Keratinocyte (primary cell): ENCODE results near the gene SYT2. TPM values are rescaled to one million over a fixed set of nuclear protein-coding genes. Genes with fewer than 3 reads are reported as not detected.

Experiments used
- DNase-seq: peaks from one replicate; pipeline ENCODE4 v3.0.0-alpha.2; 2011; ENCODE audit warnings: low read depth, missing footprints, low spot score
- FAIRE-seq: peaks from 2 replicates; lab custom pipeline; 2011; peaks lifted over from hg19 to GRCh38; lab: Jason Lieb, UNC
- H2AFZ ChIP-seq: 2 replicates; pipeline ENCODE4 v1.6.0; 2012; ENCODE audit warnings: low read length, control low read depth, inconsistent platforms; ENCODE audit not compliant: control insufficient read depth
- H3K27ac ChIP-seq: 2 replicates; pipeline ENCODE4 v1.5.1; 2011; ENCODE audit warnings: low read length; ENCODE audit not compliant: control insufficient read depth, insufficient read depth
- H3K27me3 ChIP-seq: 3 replicates; pipeline ENCODE4 v1.6.0; 2011; ENCODE audit warnings: low read length; ENCODE audit not compliant: control insufficient read depth, insufficient read depth; ENCODE audit errors: extremely low read depth
- H3K36me3 ChIP-seq, 2 experiments: 2 replicates in 1 of 2; 3 replicates in 1 of 2; pipeline ENCODE4 v1.5.1; 2011; ENCODE audit warnings: low read length in 2 of 2, mild to moderate bottlenecking in 1 of 2; ENCODE audit not compliant: control insufficient read depth in 2 of 2, insufficient read depth in 2 of 2; ENCODE audit errors: extremely low read depth in 1 of 2
- H3K4me1 ChIP-seq: 3 replicates; pipeline ENCODE4 v1.5.1; 2011; ENCODE audit warnings: low read length; ENCODE audit not compliant: control insufficient read depth, insufficient read depth; ENCODE audit errors: extremely low read depth
- H3K4me2 ChIP-seq: 3 replicates; pipeline ENCODE4 v1.6.0; 2011; ENCODE audit warnings: low read depth, low read length; ENCODE audit not compliant: control insufficient read depth, insufficient read depth; ENCODE audit errors: extremely low read depth
- H3K4me3 ChIP-seq, 3 experiments: fragments of 200-600 bp in 1 of 3; sonication (generic) in 1 of 3; 2 replicates in 2 of 3; 3 replicates in 1 of 3; pipeline ENCODE4 v1.5.1; 2011 to 2016; ENCODE audit warnings: low read length in 3 of 3, mild to moderate bottlenecking in 3 of 3, control low read depth in 2 of 3, inconsistent platforms in 1 of 3, low read depth in 1 of 3, mixed read lengths in 1 of 3, mixed run types in 1 of 3, moderate library complexity in 1 of 3; ENCODE audit not compliant: control insufficient read depth in 2 of 3, insufficient read depth in 2 of 3; ENCODE audit errors: extremely low read depth in 1 of 3
- H3K79me2 ChIP-seq: 2 replicates; pipeline ENCODE4 v1.6.0; 2012; ENCODE audit warnings: low read length; ENCODE audit not compliant: control insufficient read depth, insufficient read depth
- H3K9ac ChIP-seq: 3 replicates; pipeline ENCODE4 v1.6.0; 2011; ENCODE audit warnings: low read length; ENCODE audit not compliant: control insufficient read depth, insufficient read depth; ENCODE audit errors: extremely low read depth
- H3K9me1 ChIP-seq: 3 replicates; pipeline ENCODE4 v1.6.0; 2011; ENCODE audit warnings: low read length; ENCODE audit not compliant: control insufficient read depth, insufficient read depth; ENCODE audit errors: extremely low read depth
- H3K9me3 ChIP-seq: 2 replicates; pipeline ENCODE4 v1.5.1; 2012; ENCODE audit warnings: low read depth, low read length; ENCODE audit not compliant: control insufficient read depth
- H4K20me1 ChIP-seq: 3 replicates; pipeline ENCODE4 v1.6.0; 2011; ENCODE audit warnings: low read length; ENCODE audit not compliant: control insufficient read depth, insufficient read depth; ENCODE audit errors: extremely low read depth
- EZH2 ChIP-seq: IDR thresholded peaks from one replicate; pipeline ENCODE4 v1.6.1; 2012; ENCODE audit warnings: inconsistent platforms, mild to moderate bottlenecking, low read length, moderate library complexity
- dilution Hi-C: fragments of 300-500 bp; cut with MboI; formaldehyde crosslinking; loops from one replicate; pipeline ENCODE4 v1.7.0; 2020; ENCODE audit warnings: low sequenced_read_pairs; ENCODE audit not compliant: extremely low pct_ligation_motif_present
- polyA plus RNA-seq, 5 experiments: library from polyadenylated mRNA; depleted of rRNA in 3 of 5; stranded (reverse) in 3 of 5; stranded (forward) in 1 of 5; unstranded in 1 of 5; fragments of >200 nt; gene quantifications; 1 replicate in 1 of 5; 2 replicates in 3 of 5; 3 replicates in 1 of 5; pipeline versions ENCODE4 v1.2.1 to v1.2.3, GENCODE V29; 2011 to 2012; ENCODE audit warnings: missing spikeins in 2 of 5, low read depth in 1 of 5, low replicate concordance in 1 of 5
- TF ChIP-seq, protein P1 (sequence below), 3 experiments: IDR thresholded peaks in 1 of 3; conservative IDR thresholded peaks in 1 of 3; optimal IDR thresholded peaks in 1 of 3; 2 replicates in 2 of 3; 3 replicates in 1 of 3; pipeline versions ENCODE3 to v1.5.1; 2011; ENCODE audit warnings: low read length in 3 of 3, mild to moderate bottlenecking in 3 of 3, moderate library complexity in 2 of 3, control low read depth in 1 of 3, inconsistent platforms in 1 of 3; ENCODE audit not compliant: insufficient read depth in 2 of 3; ENCODE audit errors: extremely low read depth in 1 of 3

Gene SYT2
- polyA plus RNA-seq, 1 donor (not counting 4 experiments of a cell fraction or from before 2014, with no cell fraction given), result not detected

DNA sequence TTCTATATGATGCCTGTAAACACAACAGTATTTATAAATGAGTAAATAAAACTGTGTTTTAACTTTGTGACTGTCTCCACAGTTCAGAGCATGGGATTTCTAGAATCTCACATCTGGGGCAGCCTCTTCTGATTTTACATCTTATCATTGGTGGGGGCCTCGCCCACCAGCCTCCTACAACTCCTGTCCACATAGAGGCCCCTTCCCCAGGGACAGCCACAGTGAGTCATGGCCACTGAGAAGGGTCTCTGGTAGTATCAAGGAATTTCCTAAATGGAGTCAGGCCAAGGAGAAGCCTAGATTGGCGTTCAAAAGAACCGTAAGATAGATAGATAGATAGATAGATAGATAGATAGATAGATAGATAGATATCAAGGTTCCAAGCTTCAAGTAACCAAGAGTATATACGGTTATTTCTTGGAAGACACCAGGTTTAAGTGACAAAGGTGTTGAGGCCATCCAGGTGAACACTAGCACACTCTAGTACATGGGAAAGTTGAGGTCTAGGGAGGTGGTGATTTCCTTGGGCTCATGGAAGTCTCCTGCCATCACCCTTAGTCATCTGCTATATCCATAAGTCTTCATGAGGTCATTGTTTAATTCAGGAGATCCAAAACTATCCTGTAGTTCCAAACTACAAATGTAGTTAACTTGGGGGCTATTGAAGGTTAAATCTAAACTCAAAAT, 121.6 kb downstream of the SYT2 start:
- H3K27ac ChIP-seq, result peak overlapping the region; percentile 77
- H3K9me1 ChIP-seq, result no peaks in the 10 kb centered on the region
- H3K9me3 ChIP-seq, result no peaks in the 10 kb centered on the region
- DNase-seq (peak; percentile 50), FAIRE-seq (no peak)
- no peak overlapping the region for H2AFZ ChIP-seq
- peaks cover 70% of the 10 kb centered on the region for H3K4me1 ChIP-seq
- dilution Hi-C loops, result no loop called here
- no peak for TF ChIP-seq EZH2
- TF ChIP-seq, protein P1, sequence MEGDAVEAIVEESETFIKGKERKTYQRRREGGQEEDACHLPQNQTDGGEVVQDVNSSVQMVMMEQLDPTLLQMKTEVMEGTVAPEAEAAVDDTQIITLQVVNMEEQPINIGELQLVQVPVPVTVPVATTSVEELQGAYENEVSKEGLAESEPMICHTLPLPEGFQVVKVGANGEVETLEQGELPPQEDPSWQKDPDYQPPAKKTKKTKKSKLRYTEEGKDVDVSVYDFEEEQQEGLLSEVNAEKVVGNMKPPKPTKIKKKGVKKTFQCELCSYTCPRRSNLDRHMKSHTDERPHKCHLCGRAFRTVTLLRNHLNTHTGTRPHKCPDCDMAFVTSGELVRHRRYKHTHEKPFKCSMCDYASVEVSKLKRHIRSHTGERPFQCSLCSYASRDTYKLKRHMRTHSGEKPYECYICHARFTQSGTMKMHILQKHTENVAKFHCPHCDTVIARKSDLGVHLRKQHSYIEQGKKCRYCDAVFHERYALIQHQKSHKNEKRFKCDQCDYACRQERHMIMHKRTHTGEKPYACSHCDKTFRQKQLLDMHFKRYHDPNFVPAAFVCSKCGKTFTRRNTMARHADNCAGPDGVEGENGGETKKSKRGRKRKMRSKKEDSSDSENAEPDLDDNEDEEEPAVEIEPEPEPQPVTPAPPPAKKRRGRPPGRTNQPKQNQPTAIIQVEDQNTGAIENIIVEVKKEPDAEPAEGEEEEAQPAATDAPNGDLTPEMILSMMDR (optimal IDR thresholded peaks at IDR 0.05 in 1 of 3, IDR thresholded peaks at IDR 0.05 in 1 of 3, conservative IDR thresholded peaks at IDR 0.05 in 1 of 3; ENCODE audit: extremely low read depth in 1 of 3, insufficient read depth in 2 of 3, low read length in 3 of 3), result no peak
- no peak overlapping the region for H3K4me3 ChIP-seq
- no peaks in the 10 kb centered on the region for H3K36me3 ChIP-seq
- H3K79me2 ChIP-seq, result no peaks in the 10 kb centered on the region
- peak overlapping the region; percentile 58 for H3K9ac ChIP-seq
- H4K20me1 ChIP-seq, result no peaks in the 10 kb centered on the region
- no peaks in the 10 kb centered on the region for H3K27me3 ChIP-seq
- peak overlapping the region; percentile 73 for H3K4me2 ChIP-seq

DNA sequence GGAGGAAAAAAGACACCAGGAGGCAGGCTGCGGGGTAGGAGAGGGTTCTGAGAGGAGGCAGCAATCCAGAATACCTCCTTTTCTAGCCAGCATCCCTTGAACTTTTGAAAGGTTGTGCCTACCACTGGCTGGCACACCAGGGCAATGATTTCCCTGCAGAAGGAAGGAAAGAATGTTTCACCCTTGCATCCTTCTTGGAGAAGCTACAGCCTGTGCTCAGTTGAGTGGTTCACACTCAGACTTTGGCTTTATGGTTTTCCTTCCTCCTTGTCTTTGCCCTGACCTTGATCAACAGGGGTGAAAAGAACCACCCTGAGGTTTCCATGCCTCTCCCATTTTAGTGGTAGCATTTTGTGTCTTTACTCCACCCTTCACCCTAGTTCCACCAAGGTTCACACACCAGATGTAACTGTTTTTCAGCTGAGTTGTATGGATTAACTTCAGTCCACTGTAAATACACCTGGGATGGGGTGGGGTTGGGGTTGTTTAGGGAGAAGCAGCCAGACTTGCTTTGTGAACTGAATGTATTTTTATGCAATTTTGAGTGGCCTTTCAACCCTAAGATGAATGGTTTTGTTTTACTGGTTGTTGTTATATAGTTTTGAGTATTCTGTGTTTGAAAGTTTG, 122.3 kb downstream of the SYT2 start:
- H4K20me1 ChIP-seq, result no peaks in the 10 kb centered on the region
- TF ChIP-seq EZH2, result no peak
- TF ChIP-seq, protein P1 (optimal IDR thresholded peaks at IDR 0.05 in 1 of 3, IDR thresholded peaks at IDR 0.05 in 1 of 3, conservative IDR thresholded peaks at IDR 0.05 in 1 of 3; ENCODE audit: extremely low read depth in 1 of 3, insufficient read depth in 2 of 3, low read length in 3 of 3), result no peak
- H3K4me2 ChIP-seq, result no peak overlapping the region
- no peaks in the 10 kb centered on the region for H3K79me2 ChIP-seq
- dilution Hi-C loops, result no loop called here
- no peak overlapping the region for H2AFZ ChIP-seq
- H3K4me1 ChIP-seq, result peaks cover 63% of the 10 kb centered on the region
- H3K9me3 ChIP-seq, result no peaks in the 10 kb centered on the region
- no peak overlapping the region for H3K9ac ChIP-seq
- DNase-seq (no peak), FAIRE-seq (peak; percentile 46)
- no peaks in the 10 kb centered on the region for H3K9me1 ChIP-seq
- H3K27me3 ChIP-seq, result no peaks in the 10 kb centered on the region
- no peak overlapping the region for H3K4me3 ChIP-seq
- peak overlapping the region; percentile 77 for H3K27ac ChIP-seq
- no peaks in the 10 kb centered on the region for H3K36me3 ChIP-seq
